ENCODE results near the gene TRIM14.

GRCh38 chr9:98092613-98092931 lies 26.4 kb downstream of the TRIM14 start:
- TF ChIP-seq CTCF (IDR thresholded peaks at IDR 0.05) (no peak), FOXJ3 (CRISPR knock-in tag; IDR thresholded peaks at IDR 0.05; ENCODE audit: borderline replicate concordance) (no peak), ATF6 (CRISPR knock-in tag; IDR thresholded peaks at IDR 0.05) (no peak), ELF4 (CRISPR knock-in tag; IDR thresholded peaks at IDR 0.05; ENCODE audit: low read depth) (no peak), NR2C2 (CRISPR knock-in tag; IDR thresholded peaks at IDR 0.05) (no peak)

Measured in WTC11 (cell line).